Left ventricle myocardium inferior (tissue), 1 donor: ENCODE data around the gene DOP1B. TPM values are rescaled to one million over a fixed set of nuclear protein-coding genes. Genes with fewer than 3 reads are reported as not detected.
A peak's percentile ranks its signal among the peaks of the same experiment; 100 is the strongest.

ENCODE experiments used
- DNase-seq: peaks from one replicate; pipeline ENCODE4 v3.0.0-alpha.2; 2020
- H3K27ac ChIP-seq: fragments of 200-600 bp; replicated peaks from 2 replicates; pipeline ENCODE4 v1.8.0; 2021
- H3K27me3 ChIP-seq: fragments of 200-600 bp; 2 replicates; pipeline ENCODE4 v1.8.0; 2021; ENCODE audit warnings: low read depth
- H3K36me3 ChIP-seq: fragments of 200-600 bp; 2 replicates; pipeline ENCODE4 v1.8.0; 2021
- H3K4me1 ChIP-seq: fragments of 200-600 bp; 2 replicates; pipeline ENCODE4 v1.8.0; 2021
- H3K4me3 ChIP-seq: fragments of 200-600 bp; 2 replicates; pipeline ENCODE4 v1.8.0; 2021; ENCODE audit warnings: mild to moderate bottlenecking, moderate library complexity
- H3K9me3 ChIP-seq: fragments of 200-600 bp; replicated peaks from 2 replicates; pipeline ENCODE4 v1.8.0; 2021
- CTCF ChIP-seq: fragments of 200-600 bp; IDR thresholded peaks from 2 replicates; pipeline ENCODE4 v1.8.0; 2021; ENCODE audit warnings: antibody characterized with exemption, mild to moderate bottlenecking, borderline replicate concordance
- intact Hi-C: fragments of 100-400 bp; cut with micrococcal nuclease; formaldehyde crosslinking; loops from one replicate; pipeline ENCODE4 v1.11.0; 2022
- long read RNA-seq: library from polyadenylated mRNA; unstranded; transcript quantifications from one replicate; pipeline ENCODE4 v2.0.0, GENCODE V29; 2021
- total RNA-seq: library from RNA; stranded (reverse); fragmentation: NEBNext Ultra II Directional; extraction: Animal tissue kit (Norgen Biotek cat#: 25700); gene quantifications from one replicate; pipeline ENCODE4 v1.2.1, GENCODE V29; 2021
- donor health status: DM: no; HTN: yes; CAD: no; lungs with severe emphysema.

The DOP1B gene
- 13.6 TPM for total RNA-seq
- long read RNA-seq, partial matches to known transcripts: 7 of 11 reads
- long read RNA-seq, other reads (novel, unspliced or antisense): 4 of 11 reads

GRCh38 chr21:36156815-36157670 lies at the start of gene DOP1B:
Gene DOP1B, plus strand, starts transcription at chr21:36156824. Its CDS starts 7,910 bp downstream, at chr21:36164734.
- peak; percentile 21 for DNase-seq
- Histone ChIP-seq H3K4me1 (peaks cover 29% of the 10 kb centered on the region), H3K9me3 (peaks cover 9% of the 10 kb centered on the region), H3K27me3 (no peaks in the 10 kb centered on the region), H3K36me3 (no peaks in the 10 kb centered on the region), H3K4me3 (peak within 1 kb of the TSS; percentile 97), H3K27ac (peak within 1 kb of the TSS; percentile 93)
- intact Hi-C loops: no loop called here
- no peak for TF ChIP-seq CTCF

- no peak for TF ChIP-seq CTCF
- no peaks in the 10 kb centered on the region for H3K36me3 ChIP-seq
- no peak overlapping the region for H3K4me3 ChIP-seq
- peaks cover 9% of the 10 kb centered on the region for H3K4me1 ChIP-seq
- intact Hi-C loops: no loop called here
- H3K27ac ChIP-seq: no peak overlapping the region
- no peaks in the 10 kb centered on the region for H3K9me3 ChIP-seq
- peaks cover 15% of the 10 kb centered on the region for H3K27me3 ChIP-seq
- no peak for DNase-seq
Observed at GRCh38 chr21:36109868-36110267, 46.8 kb upstream of the DOP1B start.

GRCh38 chr21:36111238-36111637 lies 45.4 kb upstream of the DOP1B start:
- peaks cover under 1% of the 10 kb centered on the region for H3K27me3 ChIP-seq
- no peaks in the 10 kb centered on the region for H3K36me3 ChIP-seq
- no peak for TF ChIP-seq CTCF
- intact Hi-C loops: no loop called here
- H3K9me3 ChIP-seq: no peaks in the 10 kb centered on the region
- peaks cover 9% of the 10 kb centered on the region for H3K4me1 ChIP-seq
- no peak for DNase-seq
- no peak overlapping the region for H3K4me3 ChIP-seq
- no peak overlapping the region for H3K27ac ChIP-seq

GRCh38 chr21:36113647-36114428 lies 42.8 kb upstream of the DOP1B start:
- H3K9me3 ChIP-seq: peaks cover 6% of the 10 kb centered on the region
- no peak for TF ChIP-seq CTCF
- no peak for DNase-seq
- H3K36me3 ChIP-seq: no peaks in the 10 kb centered on the region
- H3K27me3 ChIP-seq: no peaks in the 10 kb centered on the region
- peak overlapping the region; percentile 5 for H3K4me3 ChIP-seq
- H3K27ac ChIP-seq: no peak overlapping the region
- H3K4me1 ChIP-seq: peaks cover 9% of the 10 kb centered on the region
- intact Hi-C loops: no loop called here

GRCh38 chr21:36115138-36115730 lies 41.4 kb upstream of the DOP1B start:
- peaks cover 9% of the 10 kb centered on the region for H3K4me1 ChIP-seq
- H3K4me3 ChIP-seq: no peak overlapping the region
- no peak for DNase-seq
- H3K27ac ChIP-seq: no peak overlapping the region
- H3K36me3 ChIP-seq: no peaks in the 10 kb centered on the region
- peaks cover 6% of the 10 kb centered on the region for H3K9me3 ChIP-seq
- intact Hi-C loops: no loop called here
- TF ChIP-seq CTCF: no peak
- H3K27me3 ChIP-seq: no peaks in the 10 kb centered on the region
